DOHH2 (cell line): ENCODE measurements around the gene SLC39A11.

Source experiments
- H3F3A ChIP-seq: fragments of 200-600 bp; sonication (generic), shearing (Covaris generic); 2 replicates; pipeline ENCODE4 v1.6.0; 2016; ENCODE audit warnings: antibody characterized with exemption, mild to moderate bottlenecking; ENCODE audit not compliant: control insufficient read depth, insufficient read depth
- H3K27ac ChIP-seq: fragments of 200-600 bp; sonication (generic); 2 replicates; pipeline ENCODE4 v1.5.1; 2014; ENCODE audit warnings: low read depth, mild to moderate bottlenecking, low read length, moderate library complexity
- H3K27me3 ChIP-seq: fragments of 200-600 bp; sonication (generic); 2 replicates; pipeline ENCODE4 v1.6.1; 2014; ENCODE audit warnings: mild to moderate bottlenecking, low read length, mixed read lengths; ENCODE audit not compliant: control insufficient read depth
- H3K36me3 ChIP-seq: fragments of 200-600 bp; sonication (generic); 2 replicates; pipeline ENCODE4 v1.6.1; 2014; ENCODE audit warnings: mild to moderate bottlenecking, low read length, moderate library complexity, mixed read lengths; ENCODE audit not compliant: control insufficient read depth
- H3K4me1 ChIP-seq: fragments of 200-600 bp; sonication (generic); 2 replicates; pipeline ENCODE4 v1.6.1; 2014; ENCODE audit warnings: mild to moderate bottlenecking, low read length, mixed read lengths; ENCODE audit not compliant: control insufficient read depth
- H3K4me2 ChIP-seq: fragments of 200-600 bp; sonication (generic); 2 replicates; pipeline ENCODE4 v1.6.0; 2014; ENCODE audit warnings: mild to moderate bottlenecking, low read length, moderate library complexity
- H3K4me3 ChIP-seq: fragments of 200-600 bp; sonication (generic); 2 replicates; pipeline ENCODE4 v1.5.1; 2014; ENCODE audit warnings: mild to moderate bottlenecking, low read length, mixed read lengths
- H3K79me2 ChIP-seq: fragments of 200-600 bp; sonication (generic); 2 replicates; pipeline ENCODE4 v1.6.1; 2014; ENCODE audit warnings: mild to moderate bottlenecking, low read length, mixed read lengths; ENCODE audit not compliant: control insufficient read depth
- H3K9me2 ChIP-seq: fragments of 200-600 bp; sonication (generic); replicated peaks from 2 replicates; pipeline ENCODE4 v1.6.1; 2014; ENCODE audit warnings: mild to moderate bottlenecking, low read length, mixed read lengths; ENCODE audit not compliant: control insufficient read depth
- H3K9me3 ChIP-seq: fragments of 200-600 bp; sonication (generic); 2 replicates; pipeline ENCODE4 v1.6.1; 2014; ENCODE audit warnings: antibody characterized with exemption, low read length, mixed read lengths; ENCODE audit not compliant: control insufficient read depth, insufficient read depth
- H4K20me1 ChIP-seq: fragments of 200-600 bp; sonication (generic); 2 replicates; pipeline ENCODE4 v1.6.0; 2014; ENCODE audit warnings: low read depth, mild to moderate bottlenecking, antibody characterized with exemption, low read length, moderate library complexity; ENCODE audit not compliant: control insufficient read depth, insufficient read depth
- CTCF ChIP-seq: fragments of 200-600 bp; sonication (generic); IDR thresholded peaks from one replicate; pipeline ENCODE4 v1.5.1; 2014; ENCODE audit warnings: antibody characterized with exemption, mild to moderate bottlenecking, low read depth, low read length; ENCODE audit not compliant: poor library complexity, severe bottlenecking
- EZH2phosphoT487 ChIP-seq: fragments of 200-600 bp; sonication (generic); IDR thresholded peaks from 2 replicates; pipeline ENCODE4 v1.6.1; 2017; ENCODE audit warnings: borderline replicate concordance, mild to moderate bottlenecking, antibody characterized with exemption, low read length, moderate library complexity, mixed read lengths

Gene SLC39A11

GRCh38 chr17:72657467-72658317 is 434.8 kb downstream of the SLC39A11 start:
- Histone ChIP-seq H3K27me3 (no peaks in the 10 kb centered on the region), H3K36me3 (no peaks in the 10 kb centered on the region), H3K27ac (no peak overlapping the region), H3K4me2 (no peak overlapping the region), H3K4me3 (no peak overlapping the region), H3F3A (no peaks in the 10 kb centered on the region), H4K20me1 (no peaks in the 10 kb centered on the region), H3K9me2 (no peaks in the 10 kb centered on the region), H3K79me2 (no peaks in the 10 kb centered on the region), H3K4me1 (no peaks in the 10 kb centered on the region), H3K9me3 (no peaks in the 10 kb centered on the region)
- TF ChIP-seq CTCF (no peak), EZH2phosphoT487 (no peak)

GRCh38 chr17:72656130-72656763 is 436.2 kb downstream of the SLC39A11 start:
- TF ChIP-seq EZH2phosphoT487: no peak
- no peak for TF ChIP-seq CTCF
- Histone ChIP-seq H3F3A (no peaks in the 10 kb centered on the region), H3K4me2 (no peak overlapping the region), H3K27ac (no peak overlapping the region), H3K27me3 (no peaks in the 10 kb centered on the region), H3K4me3 (no peak overlapping the region), H3K9me2 (no peaks in the 10 kb centered on the region), H3K36me3 (no peaks in the 10 kb centered on the region), H3K9me3 (no peaks in the 10 kb centered on the region), H4K20me1 (no peaks in the 10 kb centered on the region), H3K4me1 (no peaks in the 10 kb centered on the region), H3K79me2 (no peaks in the 10 kb centered on the region)

- no peaks in the 10 kb centered on the region for H3K9me2 ChIP-seq
- H3K27ac ChIP-seq: no peak overlapping the region
- H3K9me3 ChIP-seq: no peaks in the 10 kb centered on the region
- no peak overlapping the region for H3K4me3 ChIP-seq
- no peaks in the 10 kb centered on the region for H4K20me1 ChIP-seq
- H3F3A ChIP-seq: no peaks in the 10 kb centered on the region
- H3K4me1 ChIP-seq: no peaks in the 10 kb centered on the region
- no peaks in the 10 kb centered on the region for H3K36me3 ChIP-seq
- no peak overlapping the region for H3K4me2 ChIP-seq
- H3K27me3 ChIP-seq: no peaks in the 10 kb centered on the region
- no peak for TF ChIP-seq CTCF
- H3K79me2 ChIP-seq: no peaks in the 10 kb centered on the region
Observed at GRCh38 chr17:72654706-72655105, 437.8 kb downstream of the SLC39A11 start.
